ENCODE results near the gene NOS1.
"Not testable (repeated sequence)": the region's sequence is repeated elsewhere in the genome, so short reads cannot be mapped to it uniquely, and the experiment has no call there.

Gene NOS1

GRCh38 chr12:117207675-117208074, 153.8 kb downstream of the NOS1 start:
- no peak overlapping the region for H3K27ac ChIP-seq

GRCh38 chr12:117202556-117202955, 158.9 kb downstream of the NOS1 start:
- no peaks in the 10 kb centered on the region for H3K36me3 ChIP-seq
- H3K27me3 ChIP-seq (ENCODE audit: insufficient read depth, low read depth, severe bottlenecking), result peaks cover 11% of the 10 kb centered on the region
- H3K27ac ChIP-seq, result no peak overlapping the region
- TF ChIP-seq CTCF (IDR thresholded peaks at IDR 0.05; ENCODE audit: low read depth, low read length), result no peak
- no peak overlapping the region for H3K4me3 ChIP-seq (ENCODE audit: low read depth, low read length)
- no peak for DNase-seq
- peaks cover 4% of the 10 kb centered on the region for H3K9me3 ChIP-seq (ENCODE audit: severe bottlenecking)

More at GRCh38 chr12:117207675-117208074, 153.8 kb downstream of the NOS1 start:
- TF ChIP-seq CTCF (IDR thresholded peaks at IDR 0.05; ENCODE audit: low read depth, low read length), result no peak
- Histone ChIP-seq H3K9me3 (ENCODE audit: severe bottlenecking) (no peaks in the 10 kb centered on the region), H3K36me3 (no peaks in the 10 kb centered on the region), H3K27me3 (ENCODE audit: insufficient read depth, low read depth, severe bottlenecking) (no peaks in the 10 kb centered on the region), H3K4me3 (ENCODE audit: low read depth, low read length) (no peak overlapping the region)
- no peak for DNase-seq

DNA sequence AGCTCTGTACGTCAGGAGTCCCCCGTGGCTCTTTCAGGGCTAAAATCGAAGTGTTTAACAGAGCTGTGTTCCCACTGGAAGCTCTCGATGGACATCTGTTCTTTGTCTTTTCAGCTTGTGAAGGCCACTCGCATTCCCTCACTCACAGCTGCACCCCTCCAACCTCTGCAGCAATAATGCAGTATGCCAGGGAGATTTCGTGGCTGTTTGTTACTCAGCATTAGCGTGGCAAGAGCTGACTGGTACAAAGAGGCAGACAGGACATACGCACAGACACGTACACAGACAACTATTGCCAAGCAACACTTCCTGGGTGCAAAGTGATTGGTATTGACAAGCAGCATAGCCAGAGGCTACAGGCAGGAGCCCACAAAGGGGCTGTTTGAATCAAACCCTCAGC, 159.4 kb downstream of the NOS1 start:
- H3K27ac ChIP-seq, result no peak overlapping the region
- H3K36me3 ChIP-seq, result no peaks in the 10 kb centered on the region
- H3K27me3 ChIP-seq (ENCODE audit: insufficient read depth, low read depth, severe bottlenecking), result peaks cover 11% of the 10 kb centered on the region
- peaks cover 4% of the 10 kb centered on the region for H3K9me3 ChIP-seq (ENCODE audit: severe bottlenecking)
- no peak overlapping the region for H3K4me3 ChIP-seq (ENCODE audit: low read depth, low read length)
- TF ChIP-seq CTCF (IDR thresholded peaks at IDR 0.05; ENCODE audit: low read depth, low read length), result no peak
- DNase-seq, result no peak

DNA sequence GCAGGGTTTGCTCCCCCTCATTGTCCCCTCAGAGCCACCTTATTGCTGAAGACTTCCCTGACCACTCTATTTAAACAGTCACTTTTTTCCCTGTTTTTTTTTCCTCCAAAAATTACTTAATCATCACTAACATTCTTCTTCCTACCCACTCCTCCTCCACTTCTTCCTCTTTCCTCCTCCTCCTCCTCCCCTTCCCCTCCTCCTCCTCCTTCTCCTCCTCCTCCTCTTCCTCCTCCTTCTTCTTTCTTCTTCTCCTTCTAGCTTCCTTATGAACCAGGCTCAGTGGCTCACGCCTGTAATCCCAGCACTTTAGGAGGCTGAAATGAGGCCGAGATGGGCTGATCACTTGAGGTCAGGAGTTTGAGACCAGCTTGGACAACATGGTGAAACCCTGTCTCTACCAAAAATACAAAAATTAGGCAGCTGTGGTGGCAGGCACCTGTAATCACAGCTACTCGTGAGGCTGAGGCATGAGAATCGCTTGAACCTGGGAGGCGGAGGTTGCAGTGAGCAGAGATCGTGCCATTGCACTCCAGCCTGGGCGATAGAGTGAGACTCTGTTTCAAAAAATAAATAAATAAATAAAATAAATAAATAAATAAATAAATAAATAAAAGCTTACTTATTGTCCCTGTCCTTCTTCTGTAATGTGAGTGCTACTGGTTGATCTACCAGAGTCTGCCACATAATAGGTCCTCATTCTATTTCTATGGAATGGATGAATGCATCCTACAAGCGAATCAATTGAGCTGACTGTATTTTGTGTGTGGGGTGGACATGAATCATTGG, 161.3 kb downstream of the NOS1 start:
- not testable (repeated sequence) for H3K27ac ChIP-seq; H3K36me3 ChIP-seq; H3K4me3 ChIP-seq (ENCODE audit: low read depth, low read length); DNase-seq; H3K9me3 ChIP-seq (ENCODE audit: severe bottlenecking)
- peaks cover 11% of the 10 kb centered on the region for H3K27me3 ChIP-seq (ENCODE audit: insufficient read depth, low read depth, severe bottlenecking)

GRCh38 chr12:117196334-117196733, 165.1 kb downstream of the NOS1 start:
- H3K36me3 ChIP-seq; H3K9me3 ChIP-seq (ENCODE audit: severe bottlenecking); DNase-seq; H3K4me3 ChIP-seq (ENCODE audit: low read depth, low read length); H3K27ac ChIP-seq; H3K27me3 ChIP-seq (ENCODE audit: insufficient read depth, low read depth, severe bottlenecking): not testable (repeated sequence)

DNA sequence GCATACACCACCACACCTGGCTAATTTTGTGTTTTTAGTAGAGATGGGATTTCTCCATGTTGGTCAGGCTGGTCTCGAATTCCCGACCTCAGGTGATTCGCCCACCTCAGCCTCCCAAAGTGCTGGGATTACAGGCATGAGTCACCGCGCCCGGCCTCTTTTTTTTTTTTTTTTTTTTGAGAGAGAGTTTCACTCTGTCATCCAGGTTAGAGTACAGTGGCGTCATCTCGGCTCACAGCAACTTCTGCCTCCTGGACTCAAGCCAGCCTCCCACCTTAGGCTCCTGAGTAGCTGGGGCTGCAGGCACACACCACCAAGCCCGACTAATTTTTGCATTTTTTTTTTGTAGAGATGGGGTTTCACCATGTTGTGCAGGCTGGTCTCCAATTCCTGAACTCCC, 166.4 kb downstream of the NOS1 start:
- not testable (repeated sequence) for H3K27ac ChIP-seq; H3K9me3 ChIP-seq (ENCODE audit: severe bottlenecking); DNase-seq; H3K27me3 ChIP-seq (ENCODE audit: insufficient read depth, low read depth, severe bottlenecking); H3K36me3 ChIP-seq; H3K4me3 ChIP-seq (ENCODE audit: low read depth, low read length)

GRCh38 chr12:117193903-117194302, 167.5 kb downstream of the NOS1 start:
- peaks cover 4% of the 10 kb centered on the region for H3K9me3 ChIP-seq (ENCODE audit: severe bottlenecking)

GRCh38 chr12:117192581-117192980, 168.8 kb downstream of the NOS1 start:
- H3K27ac ChIP-seq; H3K4me3 ChIP-seq (ENCODE audit: low read depth, low read length); DNase-seq; H3K27me3 ChIP-seq (ENCODE audit: insufficient read depth, low read depth, severe bottlenecking); H3K9me3 ChIP-seq (ENCODE audit: severe bottlenecking); H3K36me3 ChIP-seq: not testable (repeated sequence)

More at GRCh38 chr12:117193903-117194302, 167.5 kb downstream of the NOS1 start:
- Histone ChIP-seq H3K27ac (no peak overlapping the region), H3K4me3 (ENCODE audit: low read depth, low read length) (no peak overlapping the region), H3K27me3 (ENCODE audit: insufficient read depth, low read depth, severe bottlenecking) (no peaks in the 10 kb centered on the region), H3K36me3 (no peaks in the 10 kb centered on the region)
- no peak for DNase-seq
- TF ChIP-seq CTCF (IDR thresholded peaks at IDR 0.05; ENCODE audit: low read depth, low read length), result no peak
